HepG2 (cell line): ENCODE measurements around the gene BRSK2. TPM values are rescaled to one million over a fixed set of nuclear protein-coding genes. Genes with fewer than 3 reads are reported as not detected.

Experiments used
- ATAC-seq: fragments of 200-7000 bp; cut with Tn5 transposase; 3 replicates; pipeline ENCODE4 v1.9.1; 2020; ENCODE audit warnings: mild to moderate bottlenecking, moderate library complexity
- BruUV-seq: library from RNA; stranded (reverse); fragments of 400-500 nt; replicated peaks from 2 replicates; lab custom pipeline; 2021; lab: Mats Ljungman, UMichigan
- CTCF ChIA-PET: fragments of 300-600 bp; formaldehyde crosslinking; extraction: SDS; loops from one replicate; lab custom pipeline; 2021; ENCODE audit warnings: low total read pairs, inconsistent platforms, low intra/inter-chr PET ratio; lab: Yijun Ruan, JAX
- POLR2A ChIA-PET: fragments of 350-600 bp; sonication (Branson Sonifier 250); formaldehyde crosslinking; loops from one replicate; lab custom pipeline; 2020; ENCODE audit warnings: antibody characterized with exemption, inconsistent platforms; lab: Yijun Ruan, JAX
- DNase-seq: peaks from one replicate; pipeline ENCODE4 v3.0.0-alpha.2; 2015; ENCODE audit warnings: low spot score
- FAIRE-seq: peaks from 3 replicates; lab custom pipeline; 2011; peaks lifted over from hg19 to GRCh38; lab: Jason Lieb, UNC
- H2AFZ ChIP-seq: one replicate; pipeline ENCODE4 v1.6.1; 2011; ENCODE audit warnings: low read length, inconsistent platforms
- H3K27ac ChIP-seq: fragments of 300-600 bp; 3 replicates; pipeline ENCODE4 v1.8.0; 2011; ENCODE audit warnings: mixed run types, mild to moderate bottlenecking, mixed read lengths, low read length, inconsistent platforms; ENCODE audit not compliant: insufficient read depth; ENCODE audit errors: extremely low read length
- H3K27me3 ChIP-seq, 2 experiments: fragments of 200-600 bp in 1 of 2; 2 replicates in 1 of 2; 3 replicates in 1 of 2; pipeline versions ENCODE4 v1.6.0 to v1.8.0; 2011; ENCODE audit warnings: low read length in 2 of 2, mild to moderate bottlenecking in 2 of 2, moderate library complexity in 2 of 2, inconsistent platforms in 1 of 2; ENCODE audit not compliant: insufficient read depth in 2 of 2, control insufficient read depth in 1 of 2
- H3K36me3 ChIP-seq, 2 experiments: fragments of 200-600 bp in 1 of 2; replicated peaks in 1 of 2; 2 replicates in 1 of 2; 3 replicates in 1 of 2; pipeline versions ENCODE4 v1.5.1 to v1.8.0; 2011; ENCODE audit warnings: low read length in 2 of 2, inconsistent platforms in 1 of 2; ENCODE audit not compliant: insufficient read depth in 2 of 2, control insufficient read depth in 1 of 2
- H3K4me1 ChIP-seq: 2 replicates; pipeline ENCODE4 v1.5.1; 2012; ENCODE audit warnings: low read length, inconsistent platforms; ENCODE audit not compliant: insufficient read depth
- H3K4me2 ChIP-seq: 2 replicates; pipeline ENCODE4 v1.6.0; 2011; ENCODE audit warnings: low read depth, low read length, inconsistent platforms
- H3K4me3 ChIP-seq, 3 experiments: fragments of 200-600 bp in 1 of 3; sonication (generic), shearing (Covaris generic) in 1 of 3; replicated peaks in 1 of 3; 2 replicates each; pipeline ENCODE4 v1.5.1; 2011 to 2016; ENCODE audit warnings: low read length in 3 of 3, inconsistent platforms in 2 of 3, low read depth in 2 of 3, mild to moderate bottlenecking in 2 of 3, control low read depth in 1 of 3, mixed read lengths in 1 of 3; ENCODE audit not compliant: insufficient read depth in 1 of 3
- H3K79me2 ChIP-seq: one replicate; pipeline ENCODE4 v1.6.1; 2011; ENCODE audit warnings: low read length, inconsistent platforms; ENCODE audit not compliant: insufficient read depth
- H3K9ac ChIP-seq: 2 replicates; pipeline ENCODE4 v1.6.0; 2011; ENCODE audit warnings: mild to moderate bottlenecking, low read depth, low read length, inconsistent platforms; ENCODE audit not compliant: insufficient read depth
- H3K9me3 ChIP-seq: 2 replicates; pipeline ENCODE4 v1.5.1; 2012; ENCODE audit warnings: mild to moderate bottlenecking, low read length
- H4K20me1 ChIP-seq: 2 replicates; pipeline ENCODE4 v1.6.0; 2011; ENCODE audit warnings: inconsistent platforms, mild to moderate bottlenecking, low read length, moderate library complexity; ENCODE audit not compliant: insufficient read depth
- CHCHD3 ChIP-seq: sonication (generic); formaldehyde crosslinking; IDR thresholded peaks from 2 replicates; pipeline ENCODE4 v1.8.0; 2022; ENCODE audit warnings: mild to moderate bottlenecking, missing genetic modification reagents, moderate library complexity
- FOXA3 ChIP-seq: IDR thresholded peaks from 2 replicates; pipeline ENCODE4 v1.6.1; 2016; ENCODE audit warnings: missing genetic modification reagents, missing compliant biosample characterization
- FOXK1 ChIP-seq: sonication (generic); formaldehyde crosslinking; IDR thresholded peaks from 2 replicates; pipeline ENCODE4 v1.4.0; 2020; ENCODE audit warnings: low read depth, missing genetic modification reagents, borderline replicate concordance
- KLF6 ChIP-seq: IDR thresholded peaks from 2 replicates; pipeline ENCODE4 v1.8.0; 2016; ENCODE audit warnings: missing biosample characterization, missing genetic modification reagents
- MBD4 ChIP-seq: IDR thresholded peaks from 2 replicates; pipeline ENCODE4 v1.6.1; 2012; ENCODE audit warnings: low read length, inconsistent platforms, borderline replicate concordance
- MBNL3 ChIP-seq: fragments of 250-450 bp; sonication (Bioruptor Pico); conservative IDR thresholded peaks from 2 replicates; pipeline ENCODE4 v1.8.0; 2022; ENCODE audit warnings: mild to moderate bottlenecking, inconsistent platforms
- MTF1 ChIP-seq: sonication (generic); formaldehyde crosslinking; IDR thresholded peaks from 2 replicates; pipeline ENCODE4 v1.5.0; 2020; ENCODE audit warnings: missing genetic modification reagents
- PATZ1 ChIP-seq: sonication (generic); formaldehyde crosslinking; IDR thresholded peaks from 2 replicates; pipeline ENCODE4 v1.4.0; 2020; ENCODE audit warnings: missing genetic modification reagents
- SOX6 ChIP-seq, 2 experiments: fragments of 450-650 bp in 1 of 2; sonication (generic) in 1 of 2; formaldehyde crosslinking in 1 of 2; IDR thresholded peaks; 2 replicates each; pipeline versions ENCODE4 v1.4.0 to v1.6.1; 2017 to 2020; ENCODE audit warnings: antibody characterized with exemption in 1 of 2, mild to moderate bottlenecking in 1 of 2, missing genetic modification reagents in 1 of 2
- ZBTB14 ChIP-seq: sonication (generic); formaldehyde crosslinking; IDR thresholded peaks from 2 replicates; pipeline ENCODE4 v1.4.0; 2020; ENCODE audit warnings: missing genetic modification reagents
- ZBTB43 ChIP-seq: sonication (generic); formaldehyde crosslinking; conservative IDR thresholded peaks from 2 replicates; pipeline ENCODE4 v1.4.0; 2020; ENCODE audit warnings: missing genetic modification reagents
- ZFYVE20 ChIP-seq: sonication (generic); formaldehyde crosslinking; IDR thresholded peaks from 2 replicates; pipeline ENCODE4 v1.8.0; 2023; ENCODE audit warnings: low read depth, mild to moderate bottlenecking, moderate library complexity, missing genetic modification reagents, borderline replicate concordance
- ZNF136 ChIP-seq: sonication (generic); formaldehyde crosslinking; IDR thresholded peaks from 2 replicates; pipeline ENCODE4 v1.8.1; 2022; ENCODE audit warnings: low read depth, mild to moderate bottlenecking, moderate library complexity, missing genetic modification reagents
- ZNF20 ChIP-seq: sonication (generic); formaldehyde crosslinking; IDR thresholded peaks from 2 replicates; pipeline ENCODE4 v1.4.0; 2020; ENCODE audit warnings: mild to moderate bottlenecking, moderate library complexity, missing genetic modification reagents
- ZNF263 ChIP-seq: sonication (generic); formaldehyde crosslinking; IDR thresholded peaks from 2 replicates; pipeline ENCODE4 v1.4.0; 2020; ENCODE audit warnings: missing genetic modification reagents
- ZNF282 ChIP-seq: fragments of 450-650 bp; IDR thresholded peaks from 2 replicates; pipeline ENCODE4 v1.6.1; 2018; ENCODE audit not compliant: partially characterized antibody
- ZNF432 ChIP-seq: sonication (generic); formaldehyde crosslinking; IDR thresholded peaks from 2 replicates; pipeline ENCODE4 v1.5.0; 2020; ENCODE audit warnings: missing genetic modification reagents, mild to moderate bottlenecking, borderline replicate concordance
- ZNF614 ChIP-seq: IDR thresholded peaks from 2 replicates; pipeline ENCODE4 v1.6.1; 2018; ENCODE audit warnings: missing biosample characterization, missing genetic modification reagents, inconsistent platforms, borderline replicate concordance
- WGBS: methylation state at CpG from one replicate; pipeline ENCODE4 v1.1.6; 2017; ENCODE audit warnings: low lambda C conversion rate; 5-methylcytosine and 5-hydroxymethylcytosine counted together
- in situ Hi-C: cut with HindIII; loops from 2 replicates; pipeline ENCODE4 v1.10.0; 2017; ENCODE audit warnings: low pct_unique_long_range_greater_than_20kb; ENCODE audit not compliant: extremely low pct_ligation_motif_present
- intact Hi-C: fragments of 100-400 bp; cut with micrococcal nuclease; formaldehyde crosslinking; loops from one replicate; pipeline ENCODE4 v1.10.0; 2022; ENCODE audit not compliant: unreplicated experiment
- polyA plus RNA-seq, 8 experiments: library from polyadenylated mRNA; depleted of rRNA in 3 of 8; stranded (reverse) in 7 of 8; unstranded in 1 of 8; fragments of >200 nt; fragmentation: Illumina TruSeq in 4 of 8; extraction: Trizol in 4 of 8; gene quantifications; 2 replicates each; pipeline versions ENCODE4 v1.2.1 to v1.2.3, GENCODE V29; 2011 to 2016; ENCODE audit warnings: low read depth in 4 of 8, missing spikeins in 1 of 8, mixed read lengths in 1 of 8; ENCODE audit not compliant: insufficient read depth in 1 of 8
- total RNA-seq, 5 experiments: library from RNA; depleted of rRNA; stranded (reverse); fragments of >200 nt; fragmentation: Illumina TruSeq; extraction: Trizol; gene quantifications; 2 replicates each; pipeline ENCODE4 v1.2.3, GENCODE V29; 2016; ENCODE audit warnings: low read depth in 1 of 5

Gene BRSK2
- total and polyA plus RNA-seq, 2 of the 13 experiments (the other 11 are each of a cell fraction or from before 2014, with no cell fraction given) = 0.74 to 1.1 TPM

- Histone ChIP-seq H3K27ac (no peak overlapping the region), H3K4me2 (no peak overlapping the region), H3K36me3 (no peaks in the 10 kb centered on the region), H2AFZ (no peak overlapping the region), H3K4me3 (no peak overlapping the region), H3K79me2 (no peaks in the 10 kb centered on the region), H3K27me3 (peaks cover 8 to 70% of the 10 kb centered on the region in 2 experiments), H3K9ac (no peak overlapping the region), H3K4me1 (no peaks in the 10 kb centered on the region), H3K9me3 (no peaks in the 10 kb centered on the region), H4K20me1 (0 out of 2 replicates have a peak, but pooled peaks cover 3% of the 10 kb centered on the region)
- no peak for DNase-seq
- intact Hi-C loops = no loop called here
- WGBS = 17% methylated on average over 9 of the region's 25 CpGs
- POLR2A ChIA-PET = no interaction called here
- ATAC-seq = no peak
- CTCF ChIA-PET = no interaction called here
- no TSS peak for BruUV-seq
- in situ Hi-C loops = no loop called here
- FAIRE-seq = no peak
- TF ChIP-seq ZNF614 (CRISPR knock-in tag) (no peak), ZNF432 (CRISPR knock-in tag) (no peak), ZBTB14 (no peak), FOXK1 (CRISPR knock-in tag) (no peak), SOX6 (IDR thresholded peaks at IDR 0.05) (no peak), SOX6 (CRISPR knock-in tag; IDR thresholded peaks at IDR 0.05) (no peak), ZNF282 (no peak), MBNL3 (CRISPR knock-in tag) (no peak), ZFYVE20 (CRISPR knock-in tag) (no peak), ZBTB43 (no peak), PATZ1 (CRISPR knock-in tag) (no peak), ZNF263 (CRISPR knock-in tag) (no peak), ZNF136 (CRISPR knock-in tag) (no peak), FOXA3 (no peak), ZNF20 (no peak), MTF1 (CRISPR knock-in tag) (no peak), CHCHD3 (no peak), MBD4 (no peak), KLF6 (no peak)
Observed at GRCh38 chr11:1375161-1375954, 14.4 kb upstream of the BRSK2 start.
